NCI-H2029 treated with DMSO at 0.1 percent for 48 hours (cell line): ENCODE results near the gene CCDC171.
A peak's percentile ranks its signal among the peaks of the same experiment; 100 is the strongest.
"Not testable (repeated sequence)": the region's sequence is repeated elsewhere in the genome, so short reads cannot be mapped to it uniquely, and the experiment has no call there.

ENCODE experiments used
- DNase-seq: peaks from one replicate; lab custom pipeline; 2025; lab: John Stamatoyannopoulos, UW

CCDC171 gene

GRCh38 chr9:15570769-15571168, 17.9 kb downstream of the CCDC171 start:
- no peak for DNase-seq

DNA sequence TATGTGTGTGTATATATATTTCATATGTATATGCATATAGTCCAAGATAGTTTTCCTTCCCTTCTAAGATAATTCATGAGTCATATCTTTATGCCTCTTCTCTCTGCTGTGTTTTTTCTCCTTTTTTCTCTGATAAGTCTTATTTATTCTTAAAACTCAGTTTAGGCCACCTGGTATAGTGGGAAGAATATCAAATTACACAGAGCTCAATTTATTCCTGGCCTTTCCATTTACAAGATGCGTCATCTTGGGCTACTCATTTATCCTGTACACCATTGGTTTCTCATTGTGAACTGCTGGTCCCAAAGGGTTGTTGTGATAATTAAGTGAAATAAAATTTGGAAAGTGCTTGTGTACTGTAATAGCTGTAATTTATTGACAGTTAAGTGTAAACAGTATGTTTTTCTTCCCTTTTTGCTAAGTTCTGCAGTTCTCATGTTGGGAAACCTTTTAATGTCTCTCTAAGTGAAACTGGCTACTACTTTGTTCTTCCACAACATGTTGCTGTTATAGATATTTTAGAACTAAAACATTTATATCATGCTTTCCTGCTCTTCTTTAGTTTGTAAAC, 19.4 kb downstream of the CCDC171 start:
- no peak for DNase-seq

GRCh38 chr9:15576350-15577050, 23.7 kb downstream of the CCDC171 start:
- no peak for DNase-seq

DNA sequence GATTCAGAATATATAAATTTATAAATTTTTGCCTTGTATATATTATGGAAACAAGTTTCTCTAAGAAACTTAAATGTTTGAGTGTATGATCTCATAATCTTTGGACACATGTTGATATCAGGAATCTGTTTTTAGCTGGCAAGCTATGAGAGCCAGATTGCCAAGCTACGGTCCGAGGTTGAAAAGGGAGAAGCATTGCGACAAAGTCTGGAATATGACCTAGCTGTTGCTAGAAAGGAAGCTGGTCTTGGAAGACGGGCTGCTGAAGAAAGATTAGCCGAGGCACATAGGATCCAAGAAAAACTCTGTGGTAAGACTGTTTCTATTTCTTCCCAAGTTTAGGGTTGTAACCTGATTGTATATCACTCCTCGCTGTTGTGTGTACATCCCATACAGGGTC, 25.9 kb downstream of the CCDC171 start:
- no peak for DNase-seq

DNA sequence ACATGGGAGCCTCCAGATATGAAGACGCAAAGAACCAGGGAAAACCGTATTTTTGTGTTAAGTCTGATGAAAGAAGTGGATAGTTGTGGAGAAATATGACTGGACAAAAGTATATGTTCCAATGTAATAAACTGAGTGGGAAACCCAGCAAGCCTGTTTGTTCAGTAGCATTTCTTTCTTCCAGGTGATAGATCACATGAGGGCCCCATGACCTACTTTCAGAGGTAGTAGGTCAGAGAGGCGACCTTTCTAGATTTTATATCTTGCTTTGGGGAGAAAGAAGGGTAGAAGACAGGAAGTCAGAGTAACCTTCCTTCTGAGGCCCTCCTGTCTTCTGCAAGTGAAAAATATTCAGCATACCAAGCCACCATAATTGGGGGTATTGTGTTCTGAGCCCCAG, 31.5 kb downstream of the CCDC171 start:
- DNase-seq, result no peak

GRCh38 chr9:15592317-15592716, 39.5 kb downstream of the CCDC171 start:
- DNase-seq, result no peak

DNA sequence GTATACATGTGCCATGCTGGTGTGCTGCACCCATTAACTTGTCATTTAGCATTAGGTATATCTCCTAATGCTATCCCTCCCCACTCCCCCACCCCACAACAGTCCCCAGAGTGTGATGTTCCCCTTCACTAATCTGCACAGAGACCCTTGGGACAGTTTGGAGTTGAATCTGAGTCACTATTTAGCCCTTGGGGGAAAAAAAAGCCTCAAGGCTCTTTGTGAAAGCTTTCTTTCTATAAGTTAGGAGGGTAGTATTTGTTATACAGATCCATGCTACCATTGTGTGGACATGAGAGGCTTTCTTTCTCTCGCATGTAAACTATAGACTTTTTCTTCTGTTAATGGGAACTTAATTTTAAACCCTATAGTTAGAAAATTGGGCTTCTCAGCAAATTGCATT, 40.1 kb downstream of the CCDC171 start:
- DNase-seq, result not testable (repeated sequence)

- not testable (repeated sequence) for DNase-seq
Measured at GRCh38 chr9:15600666-15601330, 48.0 kb downstream of the CCDC171 start.

- DNase-seq, result no peak
Measured at GRCh38 chr9:15606643-15607472, 54.0 kb downstream of the CCDC171 start.

DNA sequence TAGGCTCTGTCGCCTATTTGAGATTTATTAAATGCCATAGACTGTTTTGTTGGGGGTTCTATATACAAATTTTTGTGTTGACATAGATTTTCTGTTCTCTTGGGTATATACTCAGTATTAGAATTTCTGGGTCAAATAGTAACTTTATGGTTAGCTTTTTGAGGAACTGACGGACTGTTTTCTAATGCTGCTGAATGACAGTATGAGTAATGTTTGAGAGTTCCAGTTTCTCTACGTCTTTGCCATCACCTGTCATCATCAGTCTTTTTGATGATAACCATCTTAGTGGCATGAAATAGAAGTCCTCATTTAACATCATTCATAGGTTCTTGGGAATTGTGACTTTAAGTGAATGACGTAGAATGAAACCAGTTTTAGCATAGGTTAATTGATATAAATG, 60.1 kb downstream of the CCDC171 start:
- no peak for DNase-seq

DNA sequence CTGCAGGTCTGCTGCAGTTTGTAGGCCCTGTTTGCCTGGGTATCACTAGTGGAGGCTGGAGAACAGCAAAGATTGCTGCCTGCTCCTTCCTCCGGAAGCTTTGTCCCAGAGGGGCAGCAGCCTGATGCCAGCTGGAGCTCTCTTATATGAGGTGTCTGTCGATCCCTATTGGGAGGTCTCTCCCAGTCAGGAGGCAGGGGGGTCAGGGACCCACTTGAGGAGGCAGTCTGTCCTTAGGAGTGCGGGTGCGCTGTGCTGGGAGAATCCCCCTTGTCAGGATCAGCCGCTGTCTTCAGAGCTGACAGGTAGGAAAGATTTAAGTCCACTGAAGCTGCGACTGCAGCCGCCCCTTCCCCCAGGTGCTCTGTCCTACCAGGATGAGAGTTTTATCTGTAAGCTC, 64.9 kb downstream of the CCDC171 start:
- DNase-seq, result no peak

GRCh38 chr9:15618540-15619331, 65.9 kb downstream of the CCDC171 start:
- DNase-seq, result no peak

DNA sequence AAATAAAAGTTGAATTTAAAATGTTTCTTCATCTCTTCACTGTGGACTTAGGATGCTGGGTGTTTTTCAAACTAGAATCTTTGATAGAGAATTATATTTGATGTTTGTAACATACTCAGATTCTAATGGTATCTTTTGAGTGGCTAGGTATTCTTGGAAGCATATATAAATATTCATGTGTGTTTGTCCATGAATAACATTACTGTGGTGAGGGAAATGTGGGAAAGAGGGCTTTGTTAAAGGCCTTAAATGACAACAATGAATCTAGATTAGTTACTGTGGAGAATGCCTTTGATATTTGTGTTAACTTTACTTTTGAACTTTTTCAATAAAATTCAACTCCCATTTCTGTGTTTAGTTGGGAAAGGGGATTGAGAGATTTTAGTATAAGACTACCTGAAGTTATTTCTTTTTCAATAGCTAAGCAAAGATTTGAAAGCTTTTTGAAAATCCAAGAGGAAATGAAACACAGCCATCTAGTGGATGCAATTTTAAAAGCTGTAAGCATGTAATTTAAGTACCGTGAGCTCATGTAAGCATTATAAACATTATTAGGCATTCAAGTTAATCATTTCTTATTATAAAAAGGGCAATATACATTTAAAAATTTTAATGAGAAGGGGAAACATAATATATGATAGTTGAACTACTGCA, 69.6 kb downstream of the CCDC171 start:
- DNase-seq, result no peak

DNA sequence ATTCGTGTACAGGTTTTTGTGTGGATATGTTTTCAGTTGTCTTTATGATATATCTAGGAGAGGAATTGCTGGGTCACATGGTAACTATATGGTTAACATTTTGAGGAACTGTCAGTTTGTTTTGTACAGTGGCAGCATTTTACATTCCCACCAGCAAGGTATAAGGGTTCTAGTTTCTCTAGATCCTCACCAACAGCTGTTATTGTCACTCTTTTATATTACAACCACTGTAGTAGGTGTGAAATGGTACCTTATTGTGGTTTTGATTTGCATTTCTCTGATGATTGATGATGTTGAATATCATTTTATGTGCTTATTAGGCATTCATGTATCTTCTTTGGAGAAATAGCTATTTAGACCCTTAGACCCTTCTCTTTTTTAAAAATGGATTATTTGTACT, 82.9 kb downstream of the CCDC171 start:
- DNase-seq, result no peak

DNA sequence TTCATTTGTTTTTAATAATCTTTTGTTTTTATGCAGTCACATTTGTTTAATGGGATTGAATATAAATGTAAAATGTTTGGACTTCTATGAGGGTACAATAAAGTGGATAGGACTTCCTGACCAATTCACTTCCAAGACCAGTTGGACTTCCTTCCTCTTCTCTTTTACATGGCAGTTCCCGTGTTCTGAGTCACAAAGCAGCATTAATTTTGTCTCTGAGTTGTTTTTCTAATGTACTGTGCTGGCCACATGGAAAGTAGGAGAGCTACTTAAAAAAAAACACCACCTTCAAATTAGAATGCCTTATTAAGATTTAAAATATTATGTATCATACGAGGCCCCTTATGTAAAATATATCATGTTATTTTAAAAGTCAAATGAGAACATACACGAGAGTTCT, 87.3 kb downstream of the CCDC171 start:
- DNase-seq, result no peak

- no peak for DNase-seq
Measured at GRCh38 chr9:15641291-15641690, 88.4 kb downstream of the CCDC171 start.

DNA sequence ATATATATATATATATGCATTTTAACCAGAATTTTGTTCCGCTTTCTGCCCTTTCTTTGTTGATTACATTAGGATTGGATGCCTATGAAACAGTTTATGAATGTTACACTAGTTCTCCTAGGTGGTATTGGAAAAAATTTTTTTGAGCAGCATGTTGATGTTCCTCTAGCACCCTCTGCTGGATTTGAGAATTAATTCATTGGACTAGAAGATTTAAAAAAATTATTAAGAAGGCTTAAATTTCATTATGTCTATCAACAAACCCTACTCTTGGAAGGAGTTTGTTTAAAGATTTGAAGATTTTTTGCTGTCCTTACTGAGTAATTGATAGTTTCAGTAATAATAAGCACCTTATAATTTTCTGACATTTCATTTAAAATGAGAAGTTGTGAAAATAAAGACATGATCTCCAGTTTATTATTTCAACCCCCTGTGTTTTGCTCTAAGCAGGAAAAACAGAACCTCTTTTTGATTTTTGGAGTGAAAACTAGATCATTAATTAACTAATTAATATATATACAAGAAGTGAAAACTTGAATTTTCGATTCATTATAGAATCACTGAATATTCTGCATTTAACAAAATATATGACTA, 89.6 kb downstream of the CCDC171 start:
- no peak for DNase-seq

DNA sequence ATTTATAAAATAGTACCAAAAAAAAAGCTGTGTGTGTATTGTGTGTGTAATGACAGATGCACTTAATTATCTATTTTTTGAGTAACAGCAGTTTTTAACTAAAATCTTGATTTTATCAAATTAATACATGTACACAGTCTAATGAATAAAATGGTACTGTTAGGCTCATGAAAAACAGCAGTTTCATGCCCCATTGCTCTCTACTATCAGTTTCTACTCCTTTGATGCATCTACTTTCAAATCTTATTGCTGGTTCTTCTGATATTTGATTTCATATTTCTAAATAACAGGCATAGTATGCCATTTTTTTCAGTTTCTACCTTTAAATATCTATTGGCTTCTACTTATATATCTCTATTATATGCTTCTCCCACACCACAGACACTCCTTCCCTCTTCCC, 117.4 kb downstream of the CCDC171 start:
- DNase-seq, result no peak

- no peak for DNase-seq
Measured at GRCh38 chr9:15670894-15671293, 118.1 kb downstream of the CCDC171 start.

- no peak for DNase-seq
Measured at GRCh38 chr9:15693701-15694100, 140.9 kb downstream of the CCDC171 start.

DNA sequence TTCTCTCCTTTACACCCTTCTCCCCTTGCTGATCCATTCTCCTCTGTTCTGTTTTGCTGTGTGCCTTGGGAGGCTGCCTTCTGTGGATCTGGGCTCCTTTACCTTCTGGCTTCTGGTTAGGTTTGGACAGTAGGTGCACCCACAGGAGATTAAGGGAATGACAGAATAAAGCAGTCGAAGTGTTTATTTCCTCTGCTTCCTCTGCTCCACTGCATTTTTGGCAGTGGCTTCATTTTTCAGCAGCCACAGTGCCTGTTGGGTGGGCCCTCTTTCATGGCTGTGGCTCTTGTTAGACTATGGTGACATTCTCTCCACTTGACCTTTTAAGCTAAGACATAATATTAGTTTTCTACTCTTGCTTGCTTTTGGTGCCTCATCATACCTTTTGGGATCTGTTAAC, 144.1 kb downstream of the CCDC171 start:
- peak; percentile 18 for DNase-seq
